GDM1 (cell line): Measurements from ENCODE around the gene HBS1L.
"Not testable (repeated sequence)": the region's sequence is repeated elsewhere in the genome, so short reads cannot be mapped to it uniquely, and the experiment has no call there.

Source experiments
- DNase-seq: peaks from one replicate; lab custom pipeline; 2025; lab: John Stamatoyannopoulos, UW

HBS1L gene

GRCh38 chr6:135073756-135074393 is 19.3 kb upstream of the HBS1L start:
- DNase-seq: no peak

- no peak for DNase-seq
Measured at GRCh38 chr6:135073217-135073616, 18.6 kb upstream of the HBS1L start.

DNA sequence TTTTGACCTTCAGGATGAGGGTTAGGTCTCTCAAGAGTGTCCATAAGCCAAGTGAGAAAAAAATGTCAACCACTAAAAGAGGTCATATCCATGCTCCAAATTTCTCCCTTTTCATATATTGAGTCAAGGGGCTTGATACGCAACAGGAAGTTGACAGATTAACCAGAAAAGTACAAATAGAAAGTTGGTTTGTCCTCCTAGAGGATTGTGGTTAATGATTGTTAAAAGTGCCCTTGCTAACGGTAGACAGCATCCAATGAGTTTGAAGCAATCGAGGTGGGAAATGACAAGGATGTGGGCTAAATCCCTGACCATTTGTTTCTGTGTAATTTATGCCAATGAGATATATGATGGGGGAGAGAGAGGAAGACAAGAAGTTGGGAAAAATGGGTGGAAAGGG is 18.1 kb upstream of the HBS1L start:
- DNase-seq: no peak

GRCh38 chr6:135071541-135071940 is 16.9 kb upstream of the HBS1L start:
- DNase-seq: no peak

DNA sequence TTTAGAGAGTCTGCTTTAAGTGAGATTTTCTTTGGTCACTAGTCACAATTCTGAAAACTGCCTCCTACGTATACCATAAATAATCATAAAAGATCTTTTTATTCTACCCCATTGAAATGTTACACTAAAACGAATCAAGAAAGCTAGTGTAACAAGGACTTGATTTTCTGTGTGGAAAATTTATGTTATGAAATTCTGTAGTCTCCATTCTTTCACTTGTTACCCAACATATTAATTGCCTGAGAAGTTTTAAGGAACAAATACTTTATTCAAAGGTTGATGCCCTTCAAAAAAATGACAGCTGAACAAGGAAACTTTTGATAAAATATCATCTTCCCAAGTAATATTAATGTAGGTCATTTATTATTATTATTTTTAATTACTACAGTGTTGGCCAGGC is 13.3 kb upstream of the HBS1L start:
- DNase-seq: no peak

- DNase-seq: no peak
Measured at GRCh38 chr6:135066806-135067205, 12.2 kb upstream of the HBS1L start.

DNA sequence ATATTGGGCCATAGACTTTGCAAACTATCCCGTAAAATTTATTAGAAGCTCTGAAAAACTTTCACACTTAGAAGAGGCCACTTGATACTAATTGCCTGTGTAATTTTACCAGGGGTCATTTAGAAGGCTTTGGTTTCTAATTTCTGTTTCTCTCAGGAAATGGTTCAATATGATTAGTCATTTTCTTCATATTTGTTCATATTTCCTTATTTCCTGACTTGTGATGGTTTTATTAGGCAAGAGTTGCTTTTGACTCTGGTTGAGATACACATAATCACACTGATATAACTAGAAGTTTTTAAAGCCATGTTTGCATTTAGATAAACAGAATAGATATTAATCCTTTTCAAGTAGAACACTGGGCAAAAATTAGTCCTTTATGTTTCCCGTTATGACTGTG is 11.8 kb upstream of the HBS1L start:
- no peak for DNase-seq

DNA sequence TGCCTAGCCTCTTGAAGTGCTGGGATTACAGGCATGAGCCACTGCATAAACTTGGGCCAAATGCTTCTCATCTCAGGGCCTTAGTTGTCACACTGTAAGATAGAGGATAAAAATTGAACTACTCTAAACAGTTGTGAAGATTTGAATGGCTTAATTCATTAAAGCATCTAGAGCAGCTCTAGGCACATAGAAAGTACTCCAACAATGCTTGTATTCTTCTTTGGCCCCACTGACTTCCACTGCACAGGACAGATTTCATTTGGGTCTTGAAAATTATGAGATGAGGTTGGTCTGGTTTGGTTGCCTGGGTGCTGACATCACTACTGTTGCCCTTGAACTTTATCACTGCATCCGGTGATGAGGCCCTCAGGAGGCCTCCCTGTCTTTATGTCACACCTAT is 10.0 kb upstream of the HBS1L start:
- DNase-seq: no peak

DNA sequence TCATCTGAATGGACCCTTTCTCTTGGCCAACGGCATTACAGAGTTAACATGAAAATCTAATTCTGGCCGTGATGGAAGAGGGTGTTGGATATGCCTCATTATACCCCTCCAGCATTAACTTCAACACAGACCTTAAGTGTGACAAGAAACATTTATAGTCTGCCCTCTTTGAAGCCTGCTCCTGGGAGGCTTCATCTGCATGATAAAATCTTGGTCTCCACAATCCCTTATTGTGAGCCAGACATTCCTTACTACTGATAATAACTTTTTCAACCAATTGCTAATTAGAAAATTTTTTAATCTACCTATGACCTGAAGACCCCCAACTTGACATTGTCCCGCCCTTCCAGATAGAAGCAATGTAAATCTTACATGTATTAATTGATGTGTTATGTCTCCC is 9.3 kb upstream of the HBS1L start:
- DNase-seq: no peak

DNA sequence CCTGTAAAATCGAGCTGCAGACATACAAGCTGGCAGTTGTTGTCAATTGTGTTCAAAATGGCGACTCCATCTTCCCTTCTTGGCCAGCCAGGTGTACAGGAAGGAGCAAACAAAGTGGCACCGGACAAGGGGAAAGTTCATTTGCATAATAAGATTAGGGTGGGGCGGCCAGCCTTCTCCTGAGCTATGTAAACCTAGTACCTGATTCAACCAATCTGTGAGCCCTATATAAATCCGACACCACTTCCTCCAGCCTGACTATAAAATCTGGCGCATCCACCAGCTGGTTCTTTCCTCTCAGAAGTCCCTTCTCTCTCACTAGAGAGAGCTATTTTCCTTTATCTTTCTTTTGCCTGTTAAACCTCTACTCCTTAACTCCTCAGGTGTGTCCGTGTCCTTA is 8.1 kb upstream of the HBS1L start:
- no peak for DNase-seq

DNA sequence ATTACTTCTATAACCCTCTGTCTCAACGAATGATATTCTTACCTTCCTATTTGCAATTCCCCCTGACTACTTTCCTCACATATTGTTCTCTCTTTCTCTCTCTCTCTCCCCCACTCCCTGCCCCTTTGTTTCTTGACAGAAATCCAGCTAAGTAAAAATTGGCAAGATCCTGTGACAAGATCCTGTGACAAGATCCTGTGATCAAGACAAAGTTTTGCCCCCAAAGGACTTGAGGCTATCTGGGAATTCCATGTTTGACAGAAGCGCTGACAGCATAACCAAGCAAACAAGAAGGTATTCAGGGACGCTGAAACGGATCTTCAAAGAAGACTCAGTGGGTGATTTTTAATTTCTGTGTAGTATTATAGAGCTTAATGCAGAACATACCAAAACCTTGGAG is 5.5 kb upstream of the HBS1L start:
- DNase-seq: no peak

DNA sequence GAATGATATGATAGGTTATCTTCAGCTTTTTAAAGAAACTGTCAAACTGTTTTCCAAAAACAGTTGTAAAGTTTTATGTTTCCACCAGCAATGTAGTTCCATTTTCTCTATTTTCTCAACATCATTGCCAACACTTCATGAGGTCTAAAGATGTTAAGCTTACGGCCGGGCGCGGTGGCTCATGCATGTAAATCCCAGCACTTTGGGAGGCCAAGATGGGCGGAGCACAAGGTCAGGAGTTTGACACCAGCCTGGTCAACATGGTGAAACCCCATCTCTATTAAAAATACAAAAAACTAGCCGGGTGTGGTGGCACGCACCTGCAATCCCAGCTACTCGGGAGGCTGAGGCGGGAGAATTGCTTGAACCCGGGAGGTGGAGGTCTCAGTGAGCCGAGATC is 3.7 kb upstream of the HBS1L start:
- DNase-seq: not testable (repeated sequence)

DNA sequence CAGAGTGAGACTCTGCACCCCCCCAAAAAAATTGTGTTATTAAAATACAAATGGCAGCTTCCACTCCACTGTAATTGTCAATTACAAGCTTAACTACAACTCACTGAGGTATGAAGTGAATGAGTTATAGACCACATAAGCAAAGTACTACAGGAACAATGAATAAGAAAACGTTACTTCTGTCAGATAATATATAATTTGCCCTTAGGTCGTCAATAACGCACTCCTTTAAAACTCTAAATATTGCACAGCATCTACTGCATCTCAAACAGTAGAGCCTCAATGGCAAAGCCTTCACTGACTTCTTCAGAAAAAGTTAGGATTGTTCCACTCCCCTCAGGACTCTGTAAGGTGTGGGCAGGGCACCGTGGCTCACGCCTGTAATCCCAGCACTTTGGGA is 2.0 kb upstream of the HBS1L start:
- DNase-seq: no peak

DNA sequence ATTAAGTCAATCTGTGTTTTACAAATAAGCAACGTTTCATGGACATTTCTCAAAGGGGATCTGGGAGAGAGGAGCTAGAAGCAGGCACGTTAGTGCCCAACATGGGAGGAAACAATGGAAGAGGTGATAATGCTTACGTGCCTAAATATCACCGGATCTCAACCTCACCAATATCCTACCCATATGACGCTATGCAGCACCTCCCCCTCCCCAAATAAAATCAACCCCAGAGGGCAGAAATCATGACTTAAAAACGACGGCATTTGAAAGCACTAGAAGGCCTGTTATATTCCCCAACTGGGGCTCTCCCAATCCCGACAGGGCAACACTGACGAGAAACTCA is 425 bp downstream of the HBS1L start:
- DNase-seq: no peak

DNA sequence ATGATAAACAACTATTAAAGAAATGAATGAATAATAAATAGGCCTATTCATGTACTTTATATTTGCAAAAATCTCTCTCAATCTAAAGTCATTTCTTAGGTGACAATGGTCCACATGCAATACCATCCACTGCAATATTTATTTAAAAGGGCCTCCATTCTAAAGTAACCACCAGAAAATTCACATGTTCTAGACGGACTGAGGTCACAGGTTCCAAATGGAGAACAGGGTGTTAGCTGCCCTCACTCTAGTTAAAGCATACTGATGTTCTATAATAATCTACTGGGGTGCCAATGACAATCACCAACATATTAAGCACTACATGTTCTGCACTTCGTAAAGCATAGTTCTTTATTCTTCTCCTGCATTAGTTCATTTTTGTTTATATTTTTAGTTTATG is 1.2 kb downstream of the HBS1L start:
- no peak for DNase-seq

DNA sequence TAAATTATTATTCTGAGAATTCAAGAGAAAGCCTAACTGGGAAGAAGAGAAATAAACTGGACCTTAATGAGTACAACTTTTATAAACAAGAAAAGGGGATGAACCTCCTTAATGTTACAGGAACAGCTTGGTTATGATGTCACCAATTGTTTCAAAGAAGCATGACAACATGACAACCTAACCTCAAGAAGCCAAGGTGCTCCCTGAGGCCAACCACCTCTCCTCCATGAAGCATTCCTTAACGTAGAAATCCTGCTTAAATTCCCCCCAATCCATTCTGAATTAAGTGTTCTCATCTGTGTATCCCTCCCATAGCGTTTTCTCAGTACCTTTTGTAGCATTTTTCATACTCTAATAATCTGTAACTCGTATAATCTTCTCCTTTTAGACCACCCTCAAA is 1.7 kb downstream of the HBS1L start:
- no peak for DNase-seq

GRCh38 chr6:135048915-135049314 is 5.7 kb downstream of the HBS1L start:
- DNase-seq: no peak

GRCh38 chr6:135047336-135047735 is 7.3 kb downstream of the HBS1L start:
- no peak for DNase-seq

GRCh38 chr6:135046912-135047311 is 7.7 kb downstream of the HBS1L start:
- DNase-seq: no peak

DNA sequence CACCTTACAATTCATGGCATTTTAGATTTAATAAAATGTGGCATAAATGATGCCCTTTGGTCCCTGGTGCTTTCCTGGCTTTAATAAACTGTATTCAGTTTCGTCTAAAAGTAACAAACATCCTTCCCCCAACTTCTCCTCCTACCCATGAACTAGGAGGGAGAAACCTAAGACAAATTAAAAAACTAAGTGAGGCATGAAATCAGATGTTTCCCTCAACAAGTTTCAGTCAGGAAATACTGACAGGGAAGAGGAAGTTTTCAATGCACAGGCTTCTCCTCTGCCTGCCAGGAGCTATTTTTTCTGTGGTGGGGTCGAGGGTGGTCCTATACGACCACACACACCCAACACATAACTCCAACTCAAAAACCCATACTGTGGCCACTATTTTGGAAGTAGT is 10.0 kb downstream of the HBS1L start:
- DNase-seq: no peak

- no peak for DNase-seq
Measured at GRCh38 chr6:135043846-135044245, 10.8 kb downstream of the HBS1L start.

GRCh38 chr6:135043364-135043763 is 11.3 kb downstream of the HBS1L start:
- no peak for DNase-seq

DNA sequence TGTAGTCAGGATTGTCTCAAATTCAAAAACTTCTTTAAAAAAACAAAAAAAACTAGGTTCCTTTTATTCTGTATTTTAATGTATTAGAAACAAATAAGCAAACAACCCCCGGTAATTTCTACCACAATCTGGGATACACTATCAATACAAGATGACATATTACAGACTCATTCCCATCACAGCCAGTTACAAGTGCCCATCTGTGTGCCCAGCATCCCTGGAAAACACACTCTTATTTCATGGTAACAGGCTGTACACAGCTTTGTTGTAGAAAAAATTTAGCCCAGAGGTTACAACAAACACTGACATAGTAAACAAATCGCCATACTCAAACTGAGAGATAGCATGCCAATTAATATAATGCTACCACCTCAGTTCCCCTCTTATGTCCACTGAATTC is 16.3 kb downstream of the HBS1L start:
- DNase-seq: no peak

DNA sequence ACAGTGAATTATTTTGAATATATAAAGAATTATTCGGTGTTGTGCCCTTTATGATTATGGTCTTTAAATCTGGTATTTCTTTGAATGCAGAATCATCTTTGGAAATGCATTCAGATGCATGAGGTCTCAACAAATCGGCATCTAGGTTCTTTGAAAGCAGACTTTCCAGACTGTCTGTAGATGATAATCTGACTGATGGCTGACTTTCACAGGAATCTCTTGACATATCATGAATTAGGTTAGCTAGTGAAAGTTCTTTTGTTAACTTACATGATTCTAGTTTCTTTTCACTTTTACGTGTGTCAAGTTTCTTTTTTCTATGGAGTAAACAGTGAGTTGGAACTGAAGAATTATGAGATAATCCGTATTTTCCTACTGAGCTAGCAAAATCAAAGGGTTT is 17.1 kb downstream of the HBS1L start:
- no peak for DNase-seq
